Measurements from ENCODE around the gene ZNF593OS. TPM values are rescaled to one million over a fixed set of nuclear protein-coding genes. Genes with fewer than 3 reads are reported as not detected.

The ZNF593OS gene
- total and polyA plus RNA-seq, 2 donors (not counting 3 experiments of a cell fraction or from before 2014, with no cell fraction given), result not detected

DNA sequence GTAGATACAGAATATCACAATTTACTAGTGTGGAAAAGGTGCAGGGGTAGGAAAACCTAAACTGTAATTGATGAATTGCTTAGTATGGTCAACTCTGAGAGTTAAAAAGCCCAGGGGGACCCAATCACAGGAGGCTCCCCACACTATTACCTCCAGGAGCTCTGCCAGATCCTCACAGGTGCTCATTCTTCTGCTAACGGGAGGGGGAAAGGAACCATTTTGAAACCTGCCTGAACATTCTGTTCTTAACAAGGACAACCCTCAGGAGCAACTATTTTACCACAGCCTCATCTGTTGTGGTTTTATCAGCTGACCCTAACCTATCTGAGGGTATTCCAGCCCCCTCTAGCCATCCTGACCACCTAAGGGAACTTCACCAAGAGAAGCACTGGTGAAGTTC lies 40.9 kb downstream of the ZNF593OS start:
- TF ChIP-seq GATA2 (IDR thresholded peaks at IDR 0.05; ENCODE audit: insufficient read depth, insufficient read length, low read depth, low read length), result no peak
- TF ChIP-seq, protein P1, sequence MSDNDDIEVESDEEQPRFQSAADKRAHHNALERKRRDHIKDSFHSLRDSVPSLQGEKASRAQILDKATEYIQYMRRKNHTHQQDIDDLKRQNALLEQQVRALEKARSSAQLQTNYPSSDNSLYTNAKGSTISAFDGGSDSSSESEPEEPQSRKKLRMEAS (IDR thresholded peaks at IDR 0.05; ENCODE audit: insufficient read depth, insufficient read length), result no peak
- TF ChIP-seq JUN (IDR thresholded peaks at IDR 0.05; ENCODE audit: borderline replicate concordance, insufficient read depth, insufficient read length, low read depth), result no peak
- TF ChIP-seq, protein P2, sequence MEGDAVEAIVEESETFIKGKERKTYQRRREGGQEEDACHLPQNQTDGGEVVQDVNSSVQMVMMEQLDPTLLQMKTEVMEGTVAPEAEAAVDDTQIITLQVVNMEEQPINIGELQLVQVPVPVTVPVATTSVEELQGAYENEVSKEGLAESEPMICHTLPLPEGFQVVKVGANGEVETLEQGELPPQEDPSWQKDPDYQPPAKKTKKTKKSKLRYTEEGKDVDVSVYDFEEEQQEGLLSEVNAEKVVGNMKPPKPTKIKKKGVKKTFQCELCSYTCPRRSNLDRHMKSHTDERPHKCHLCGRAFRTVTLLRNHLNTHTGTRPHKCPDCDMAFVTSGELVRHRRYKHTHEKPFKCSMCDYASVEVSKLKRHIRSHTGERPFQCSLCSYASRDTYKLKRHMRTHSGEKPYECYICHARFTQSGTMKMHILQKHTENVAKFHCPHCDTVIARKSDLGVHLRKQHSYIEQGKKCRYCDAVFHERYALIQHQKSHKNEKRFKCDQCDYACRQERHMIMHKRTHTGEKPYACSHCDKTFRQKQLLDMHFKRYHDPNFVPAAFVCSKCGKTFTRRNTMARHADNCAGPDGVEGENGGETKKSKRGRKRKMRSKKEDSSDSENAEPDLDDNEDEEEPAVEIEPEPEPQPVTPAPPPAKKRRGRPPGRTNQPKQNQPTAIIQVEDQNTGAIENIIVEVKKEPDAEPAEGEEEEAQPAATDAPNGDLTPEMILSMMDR (IDR thresholded peaks at IDR 0.05; ENCODE audit: extremely low read depth in 1 of 2, insufficient read depth in 1 of 2, low read depth in 1 of 2, low read length in 2 of 2), result no peak
- TF ChIP-seq POLR2AphosphoS5 (IDR thresholded peaks at IDR 0.05; ENCODE audit: insufficient read depth, low read depth, low read length), result no peak
- TF ChIP-seq FOS (IDR thresholded peaks at IDR 0.05; ENCODE audit: borderline replicate concordance, insufficient read depth, low read length), result no peak
- TF ChIP-seq EZH2 (IDR thresholded peaks at IDR 0.05; ENCODE audit: borderline replicate concordance, low read depth, low read length, severe bottlenecking), result no peak
- TF ChIP-seq POLR2A (IDR thresholded peaks at IDR 0.05; ENCODE audit: low read depth, low read length), result no peak
- TF ChIP-seq MYC (IDR thresholded peaks at IDR 0.05; ENCODE audit: low read depth, low read length), result no peak
- intact Hi-C loops (cut with micrococcal nuclease) (no loop called here), dilution Hi-C loops (cut with MboI; ENCODE audit: extremely low pct_ligation_motif_present, low sequenced_read_pairs) (no loop called here)
- H3K36me3 ChIP-seq (ENCODE audit: control insufficient read depth in 2 of 2, extremely low read depth in 1 of 2, insufficient read depth in 2 of 2, low read length in 2 of 2), result no peaks in the 10 kb centered on the region
- H3K27me3 ChIP-seq (ENCODE audit: control insufficient read depth in 2 of 2, insufficient read depth in 2 of 2, low read length in 2 of 2), result no peaks in the 10 kb centered on the region
- BruUV-seq (replicated peaks), result no TSS peak
- H4K20me1 ChIP-seq (replicated peaks; ENCODE audit: control insufficient read depth, extremely low read depth, insufficient read depth, low read length), result no peaks in the 10 kb centered on the region
- ChIA-PET CTCF (interaction anchor here (1.1 to 6.5 kb wide), 3 partner anchors 8 to 14 kb away, joined by 4 to 62 read pairs (median 5); no protein-coding TSS in a partner anchor), POLR2A (no interaction called here)
- H3K4me2 ChIP-seq (ENCODE audit: insufficient read depth, low read length), result no peak overlapping the region
- no peak overlapping the region for H3K4me3 ChIP-seq (replicated peaks in 1 of 3; ENCODE audit: insufficient read depth in 1 of 3, low read depth in 1 of 3, low read length in 3 of 3)
- FAIRE-seq (no peak), DNase-seq (ENCODE audit: low read depth, low spot score) (no peak)
- no peaks in the 10 kb centered on the region for H3K79me2 ChIP-seq (ENCODE audit: control insufficient read depth, insufficient read depth, low read length)
- H3K9ac ChIP-seq (replicated peaks; ENCODE audit: extremely low read depth, insufficient read depth, low read length), result no peak overlapping the region
- H3K4me1 ChIP-seq (ENCODE audit: control insufficient read depth, extremely low read depth, insufficient read depth, low read length), result peaks cover 8% of the 10 kb centered on the region
- H3K9me1 ChIP-seq (replicated peaks; ENCODE audit: control insufficient read depth, extremely low read depth, insufficient read depth, low read length), result no peaks in the 10 kb centered on the region
- no peaks in the 10 kb centered on the region for H3K9me3 ChIP-seq (replicated peaks; ENCODE audit: control insufficient read depth, insufficient read depth, low read length)
- H3K27ac ChIP-seq (ENCODE audit: insufficient read depth, low read depth, low read length), result no peak overlapping the region
- no peak overlapping the region for H2AFZ ChIP-seq (ENCODE audit: low read depth, low read length)

Measured in endothelial cell of umbilical vein (primary cell).